H1 (cell line): ENCODE results near the gene SLIT3.
"Not testable (repeated sequence)": the region's sequence is repeated elsewhere in the genome, so short reads cannot be mapped to it uniquely, and the experiment has no call there.

Source experiments
- CHD1 ChIP-seq: IDR thresholded peaks from 2 replicates; pipeline ENCODE4 v1.6.1; 2012; ENCODE audit warnings: low read depth, low read length, improper control_type of control experiment
- JUND ChIP-seq: IDR thresholded peaks from 2 replicates; pipeline ENCODE4 v1.6.1; 2011; ENCODE audit warnings: mild to moderate bottlenecking, improper control_type of control experiment, low read length
- RXRA ChIP-seq: IDR thresholded peaks from 2 replicates; pipeline ENCODE4 v1.6.1; 2011; ENCODE audit warnings: low read depth, mild to moderate bottlenecking, low read length, moderate library complexity; ENCODE audit not compliant: insufficient read depth
- TCF12 ChIP-seq: IDR thresholded peaks from 2 replicates; pipeline ENCODE4 v1.6.1; 2011; ENCODE audit warnings: low read depth, mild to moderate bottlenecking, low read length
- TF ChIP-seq, protein P1 (sequence below), 3 experiments: IDR thresholded peaks; 1 replicate in 2 of 3; 2 replicates in 1 of 3; pipeline versions ENCODE4 v1.5.1 to v1.6.1; 2011; ENCODE audit warnings: low read length in 3 of 3, mild to moderate bottlenecking in 3 of 3, inconsistent platforms in 2 of 3, low read depth in 1 of 3, moderate library complexity in 1 of 3; ENCODE audit not compliant: insufficient read depth in 1 of 3; ENCODE audit errors: control extremely low read depth in 1 of 3

DNA sequence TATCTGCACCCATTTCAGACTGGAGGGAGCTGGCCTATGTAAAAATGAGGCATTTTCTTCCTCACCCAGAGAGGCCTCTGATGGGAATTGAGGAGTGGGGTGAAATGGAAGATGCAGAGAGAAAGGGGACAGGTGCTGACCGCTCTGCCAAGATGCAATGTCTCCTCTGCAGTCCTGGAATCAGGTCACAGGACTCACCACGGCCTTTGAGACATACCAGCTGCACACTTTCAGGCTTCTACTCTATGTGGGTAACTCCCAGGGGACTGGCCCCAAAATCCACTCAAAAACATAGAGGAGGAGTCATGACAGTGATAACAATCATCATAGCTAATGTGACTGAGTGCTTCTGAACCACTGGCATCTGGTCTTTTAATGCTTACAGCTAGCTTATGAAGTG is 558.6 kb downstream of the SLIT3 start:
- not testable (repeated sequence) for TF ChIP-seq RXRA, JUND, TCF12, CHD1
- TF ChIP-seq, protein P1, sequence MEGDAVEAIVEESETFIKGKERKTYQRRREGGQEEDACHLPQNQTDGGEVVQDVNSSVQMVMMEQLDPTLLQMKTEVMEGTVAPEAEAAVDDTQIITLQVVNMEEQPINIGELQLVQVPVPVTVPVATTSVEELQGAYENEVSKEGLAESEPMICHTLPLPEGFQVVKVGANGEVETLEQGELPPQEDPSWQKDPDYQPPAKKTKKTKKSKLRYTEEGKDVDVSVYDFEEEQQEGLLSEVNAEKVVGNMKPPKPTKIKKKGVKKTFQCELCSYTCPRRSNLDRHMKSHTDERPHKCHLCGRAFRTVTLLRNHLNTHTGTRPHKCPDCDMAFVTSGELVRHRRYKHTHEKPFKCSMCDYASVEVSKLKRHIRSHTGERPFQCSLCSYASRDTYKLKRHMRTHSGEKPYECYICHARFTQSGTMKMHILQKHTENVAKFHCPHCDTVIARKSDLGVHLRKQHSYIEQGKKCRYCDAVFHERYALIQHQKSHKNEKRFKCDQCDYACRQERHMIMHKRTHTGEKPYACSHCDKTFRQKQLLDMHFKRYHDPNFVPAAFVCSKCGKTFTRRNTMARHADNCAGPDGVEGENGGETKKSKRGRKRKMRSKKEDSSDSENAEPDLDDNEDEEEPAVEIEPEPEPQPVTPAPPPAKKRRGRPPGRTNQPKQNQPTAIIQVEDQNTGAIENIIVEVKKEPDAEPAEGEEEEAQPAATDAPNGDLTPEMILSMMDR (IDR thresholded peaks at IDR 0.05; ENCODE audit: control extremely low read depth in 1 of 3, insufficient read depth in 1 of 3, low read depth in 1 of 3, low read length in 3 of 3): not testable (repeated sequence)
